NCI-H1092 treated with DMSO at 0.1 percent for 48 hours (cell line): ENCODE measurements around the gene DLG2.
"Not testable (repeated sequence)": the region's sequence is repeated elsewhere in the genome, so short reads cannot be mapped to it uniquely, and the experiment has no call there.

ENCODE experiments used
- DNase-seq: peaks from one replicate; lab custom pipeline; 2025; lab: John Stamatoyannopoulos, UW

Gene DLG2

GRCh38 chr11:85444479-85444878 is 182.7 kb downstream of the DLG2 start:
- no peak for DNase-seq

- DNase-seq: no peak
Observed at GRCh38 chr11:85440273-85440672, 186.9 kb downstream of the DLG2 start.

GRCh38 chr11:85438328-85438727 is 188.8 kb downstream of the DLG2 start:
- no peak for DNase-seq

GRCh38 chr11:85431319-85431718 is 195.8 kb downstream of the DLG2 start:
- no peak for DNase-seq

DNA sequence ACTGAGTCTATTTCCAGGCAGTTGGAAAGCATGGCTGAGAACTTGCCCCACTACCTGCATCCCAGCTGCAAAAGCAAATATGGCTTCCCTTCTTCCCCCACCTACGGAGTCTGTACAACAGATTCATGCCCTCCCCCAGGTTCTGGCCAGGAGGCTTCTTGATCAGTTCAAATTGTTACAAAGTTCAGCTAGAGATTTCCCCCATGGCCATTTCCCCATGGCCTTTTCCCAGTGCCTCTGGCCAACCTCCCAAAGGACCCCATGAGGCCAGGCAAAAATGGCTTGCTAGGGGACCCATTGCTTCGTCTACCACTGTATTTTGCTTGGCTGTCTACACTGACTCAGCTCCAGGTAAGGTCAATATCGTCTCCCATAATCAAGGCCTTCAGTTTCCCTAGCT is 203.3 kb downstream of the DLG2 start:
- DNase-seq: no peak

DNA sequence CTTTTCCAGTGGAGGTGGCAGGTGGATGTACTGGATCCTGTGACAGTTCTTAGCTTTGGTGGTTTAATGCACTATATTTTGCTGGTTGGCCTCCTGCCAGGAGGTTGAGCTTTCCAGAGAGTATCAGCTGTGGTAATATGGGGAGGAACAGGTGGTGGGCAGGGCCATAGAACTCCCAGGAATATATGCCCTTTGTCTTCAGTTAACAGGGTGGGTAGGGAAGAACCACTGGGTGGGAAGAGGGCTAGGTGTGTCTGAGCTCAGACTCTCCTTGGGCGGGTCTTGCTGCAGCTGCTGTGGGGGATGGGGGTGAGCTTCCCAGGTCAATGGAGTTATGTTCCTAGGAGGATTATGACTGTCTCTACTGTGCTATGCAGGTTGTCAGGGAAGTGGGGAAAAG is 203.8 kb downstream of the DLG2 start:
- no peak for DNase-seq

DNA sequence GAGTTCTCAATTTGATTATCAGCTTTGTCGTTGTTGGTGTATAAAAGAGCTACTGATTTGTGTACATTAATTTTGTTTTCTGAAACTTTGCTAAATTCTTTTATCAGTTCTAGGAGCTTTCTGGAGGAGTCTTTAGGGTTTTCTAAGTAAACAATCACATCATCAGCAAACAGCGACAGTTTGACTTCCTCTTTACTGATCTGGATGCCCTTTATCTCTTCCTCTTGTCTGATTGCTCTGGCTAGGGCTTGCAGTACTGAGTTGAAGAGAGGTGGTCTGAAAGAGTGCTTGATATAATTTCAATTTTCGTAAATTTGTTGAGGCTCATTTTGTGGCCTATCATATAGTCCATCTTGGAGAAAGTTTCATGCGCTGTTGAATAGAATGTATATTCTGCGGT is 213.0 kb downstream of the DLG2 start:
- no peak for DNase-seq

GRCh38 chr11:85407648-85408047 is 219.5 kb downstream of the DLG2 start:
- no peak for DNase-seq

DNA sequence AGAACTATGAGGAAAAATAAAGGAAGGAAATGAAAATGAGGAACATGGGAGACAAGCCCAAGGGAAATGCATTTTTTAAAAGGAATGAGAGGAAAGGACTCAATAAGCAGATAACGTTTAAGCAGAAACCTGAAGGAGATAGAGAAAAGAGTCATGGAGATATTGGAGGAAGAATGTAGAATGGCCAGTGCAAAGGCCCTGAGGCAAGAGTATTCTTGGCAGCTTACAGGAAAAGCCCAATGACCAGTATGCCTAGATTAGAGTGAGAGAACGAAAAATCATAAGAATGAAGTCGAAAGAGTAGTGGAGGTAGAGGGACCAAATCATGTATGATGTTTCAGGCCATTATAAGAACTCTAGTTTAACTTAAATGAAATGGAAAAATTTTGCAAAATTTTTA is 220.3 kb downstream of the DLG2 start:
- no peak for DNase-seq

GRCh38 chr11:85406316-85406715 is 220.8 kb downstream of the DLG2 start:
- no peak for DNase-seq

GRCh38 chr11:85395515-85396055 is 231.6 kb downstream of the DLG2 start:
- DNase-seq: not testable (repeated sequence)

GRCh38 chr11:85394283-85394682 is 232.9 kb downstream of the DLG2 start:
- DNase-seq: no peak

DNA sequence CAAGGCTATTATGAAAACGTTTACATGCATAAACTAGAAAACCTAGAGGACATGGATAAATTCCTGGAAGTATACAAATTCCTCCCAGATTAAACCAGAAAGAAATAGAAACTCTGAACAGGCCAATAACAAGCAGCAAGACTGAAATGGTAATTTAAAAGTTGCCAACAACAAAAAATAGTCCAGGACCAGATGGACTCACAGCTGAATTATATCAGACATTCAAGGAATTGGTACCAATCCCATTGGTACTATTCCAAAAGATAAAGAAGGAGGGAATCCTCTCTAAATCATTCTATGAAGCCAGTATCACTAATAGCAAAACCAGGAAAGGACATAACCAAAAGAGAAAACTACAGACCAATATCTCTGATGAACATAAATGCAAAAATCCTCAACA is 236.0 kb downstream of the DLG2 start:
- no peak for DNase-seq

GRCh38 chr11:85385547-85385946 is 241.6 kb downstream of the DLG2 start:
- DNase-seq: no peak

DNA sequence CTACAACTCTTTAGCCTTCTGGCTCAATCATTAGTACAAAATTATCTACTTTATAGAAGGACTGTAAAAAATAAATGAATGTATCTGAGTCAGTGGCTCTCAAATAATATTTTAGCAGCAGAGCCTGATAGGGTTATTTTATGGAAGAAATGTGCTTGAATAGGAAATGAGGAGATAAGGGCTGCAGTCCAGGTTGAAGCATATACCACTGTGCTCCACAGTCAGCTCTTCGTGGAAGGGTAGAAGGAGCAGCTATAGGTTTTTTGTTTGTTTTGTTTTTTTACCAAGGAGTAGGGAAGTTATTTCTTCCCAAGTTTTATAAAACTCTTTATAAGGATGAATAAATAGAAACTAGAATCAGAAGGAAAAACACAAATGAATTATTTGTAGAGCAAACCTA is 242.0 kb downstream of the DLG2 start:
- DNase-seq: no peak

DNA sequence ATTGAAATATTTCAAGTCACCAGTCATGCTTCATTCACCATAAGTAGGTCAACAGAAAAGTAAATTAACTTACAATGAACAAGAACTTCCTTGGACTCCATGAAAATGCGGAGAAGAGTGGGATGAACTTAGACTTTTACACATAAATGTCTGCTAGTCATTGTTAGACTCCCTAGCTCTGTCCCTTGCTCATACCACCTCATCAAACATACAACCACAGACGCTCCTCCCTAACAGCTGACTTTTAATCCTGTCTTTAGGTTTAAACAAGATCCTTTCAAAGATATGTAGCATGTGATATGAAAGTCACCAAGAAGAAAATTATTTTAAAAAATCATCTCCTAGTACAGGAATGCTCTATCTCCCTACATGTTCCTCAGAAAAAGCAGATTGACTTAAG is 248.1 kb downstream of the DLG2 start:
- DNase-seq: no peak

GRCh38 chr11:85377901-85378300 is 249.2 kb downstream of the DLG2 start:
- no peak for DNase-seq

DNA sequence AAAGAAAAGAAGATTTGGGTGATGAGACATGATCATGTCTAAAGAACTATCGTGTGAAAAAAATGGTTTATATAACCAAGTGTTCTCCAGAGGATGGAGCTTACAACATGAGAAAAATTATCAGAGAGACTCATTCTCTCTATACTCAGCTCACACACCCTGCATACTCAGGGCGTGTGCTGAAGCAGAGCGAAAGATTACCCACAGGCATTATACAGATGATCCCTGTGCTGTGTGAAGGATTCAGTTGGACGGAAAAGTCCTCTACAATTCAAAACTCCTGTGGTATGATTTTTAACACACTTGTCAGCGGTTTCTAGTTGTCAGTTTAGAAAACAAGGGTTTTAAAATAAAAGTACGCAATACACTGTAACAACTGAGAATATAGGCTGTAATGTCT is 267.3 kb downstream of the DLG2 start:
- no peak for DNase-seq

- no peak for DNase-seq
Observed at GRCh38 chr11:85355921-85356320, 271.2 kb downstream of the DLG2 start.

- DNase-seq: not testable (repeated sequence)
Observed at GRCh38 chr11:85349539-85349938, 277.6 kb downstream of the DLG2 start.

- DNase-seq: no peak
Observed at GRCh38 chr11:85348945-85349344, 278.2 kb downstream of the DLG2 start.

- DNase-seq: no peak
Observed at GRCh38 chr11:85347291-85347690, 279.9 kb downstream of the DLG2 start.

- no peak for DNase-seq
Observed at GRCh38 chr11:85346484-85346883, 280.7 kb downstream of the DLG2 start.

DNA sequence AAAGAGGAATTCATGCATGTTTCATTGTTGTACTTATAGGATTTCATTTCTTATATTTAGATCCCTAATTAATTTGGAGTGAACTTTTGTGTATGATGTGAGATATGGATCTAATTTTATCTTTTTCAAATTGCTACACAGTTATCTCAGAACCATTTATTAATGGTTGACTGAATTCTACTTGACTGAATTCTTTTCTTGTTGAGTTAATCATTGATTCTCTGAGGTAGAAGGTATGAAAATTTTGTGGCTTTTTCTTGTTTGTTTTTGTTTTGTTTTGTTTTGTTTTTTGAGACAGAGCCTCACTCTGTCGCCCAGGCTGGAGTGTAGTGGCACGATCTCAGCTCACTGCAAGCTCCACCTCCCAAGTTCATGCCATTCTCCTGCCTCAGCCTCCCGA is 286.3 kb downstream of the DLG2 start:
- DNase-seq: not testable (repeated sequence)

- DNase-seq: no peak
Observed at GRCh38 chr11:85318573-85318972, 308.6 kb downstream of the DLG2 start.
